Tibial nerve (tissue), 3 donors: ENCODE data around the gene LGALS12.

Source experiments
- POLR2A ChIP-seq, 2 donors: fragments of 450-650 bp; IDR thresholded peaks; one replicate each; pipeline ENCODE4 v1.6.1; 2017; ENCODE audit warnings: antibody characterized with exemption in 2 of 2, mild to moderate bottlenecking in 2 of 2, moderate library complexity in 2 of 2
- TF ChIP-seq, protein P1 (sequence below), 5 experiments: fragments of 200-600 bp in 3 of 5; fragments of 450-650 bp in 2 of 5; sonication (generic) in 3 of 5; IDR thresholded peaks; one replicate each; pipeline ENCODE4 v1.5.1; 2016 to 2019; ENCODE audit warnings: antibody characterized with exemption in 5 of 5, mild to moderate bottlenecking in 3 of 5, moderate library complexity in 2 of 5

- TF ChIP-seq, protein P1, sequence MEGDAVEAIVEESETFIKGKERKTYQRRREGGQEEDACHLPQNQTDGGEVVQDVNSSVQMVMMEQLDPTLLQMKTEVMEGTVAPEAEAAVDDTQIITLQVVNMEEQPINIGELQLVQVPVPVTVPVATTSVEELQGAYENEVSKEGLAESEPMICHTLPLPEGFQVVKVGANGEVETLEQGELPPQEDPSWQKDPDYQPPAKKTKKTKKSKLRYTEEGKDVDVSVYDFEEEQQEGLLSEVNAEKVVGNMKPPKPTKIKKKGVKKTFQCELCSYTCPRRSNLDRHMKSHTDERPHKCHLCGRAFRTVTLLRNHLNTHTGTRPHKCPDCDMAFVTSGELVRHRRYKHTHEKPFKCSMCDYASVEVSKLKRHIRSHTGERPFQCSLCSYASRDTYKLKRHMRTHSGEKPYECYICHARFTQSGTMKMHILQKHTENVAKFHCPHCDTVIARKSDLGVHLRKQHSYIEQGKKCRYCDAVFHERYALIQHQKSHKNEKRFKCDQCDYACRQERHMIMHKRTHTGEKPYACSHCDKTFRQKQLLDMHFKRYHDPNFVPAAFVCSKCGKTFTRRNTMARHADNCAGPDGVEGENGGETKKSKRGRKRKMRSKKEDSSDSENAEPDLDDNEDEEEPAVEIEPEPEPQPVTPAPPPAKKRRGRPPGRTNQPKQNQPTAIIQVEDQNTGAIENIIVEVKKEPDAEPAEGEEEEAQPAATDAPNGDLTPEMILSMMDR (IDR thresholded peaks at IDR 0.05), result no peak
- no peak for TF ChIP-seq POLR2A (IDR thresholded peaks at IDR 0.05)
Observed at GRCh38 chr11:63535734-63536133, 29.9 kb downstream of the LGALS12 start.
